Endothelial cell (in vitro differentiated cells): ENCODE data around the gene TWF2. TPM values are rescaled to one million over a fixed set of nuclear protein-coding genes. Genes with fewer than 3 reads are reported as not detected.

Experiments used
- DNase-seq: peaks from one replicate; pipeline ENCODE4 v3.0.0; 2021; ENCODE audit warnings: low spot score
- H3K27ac Mint-ChIP-seq: one replicate; pipeline ENCODE4 v1.8.0; 2021; ENCODE audit warnings: mixed read lengths, inconsistent platforms; ENCODE audit not compliant: unreplicated experiment
- H3K27me3 Mint-ChIP-seq: one replicate; pipeline ENCODE4 v1.8.0; 2021; ENCODE audit warnings: mild to moderate bottlenecking, moderate library complexity, mixed read lengths, inconsistent platforms; ENCODE audit not compliant: unreplicated experiment
- H3K36me3 Mint-ChIP-seq: one replicate; pipeline ENCODE4 v1.8.0; 2021; ENCODE audit warnings: mild to moderate bottlenecking, low read depth, mixed read lengths, inconsistent platforms; ENCODE audit not compliant: unreplicated experiment
- H3K4me1 Mint-ChIP-seq: one replicate; pipeline ENCODE4 v1.8.0; 2021; ENCODE audit warnings: mild to moderate bottlenecking, mixed read lengths, inconsistent platforms; ENCODE audit not compliant: unreplicated experiment
- H3K4me3 Mint-ChIP-seq: one replicate; pipeline ENCODE4 v1.8.0; 2021; ENCODE audit warnings: mild to moderate bottlenecking, mixed read lengths, inconsistent platforms; ENCODE audit not compliant: unreplicated experiment
- H3K9me3 Mint-ChIP-seq: one replicate; pipeline ENCODE4 v1.8.0; 2021; ENCODE audit warnings: mixed read lengths, inconsistent platforms; ENCODE audit not compliant: unreplicated experiment
- total RNA-seq: library from RNA; stranded (reverse); fragmentation: NEBNext Ultra II Directional; extraction: Animal tissue kit (Norgen Biotek cat#: 25700); gene quantifications from one replicate; pipeline ENCODE4 v1.2.1, GENCODE V29; 2021; ENCODE audit not compliant: unreplicated experiment
- TF ChIP-seq, protein P1 (sequence below): fragments of 200-600 bp; sonication (generic); IDR thresholded peaks from one replicate; pipeline ENCODE4 v1.5.0; 2021; ENCODE audit warnings: antibody characterized with exemption; ENCODE audit not compliant: unreplicated experiment

Gene TWF2
- total RNA-seq, 1 donor from 2014 or later: 85.3 TPM

GRCh38 chr3:52246264-52246620 is 7.3 kb upstream of the TWF2 start:
- Mint-ChIP-seq H3K36me3 (peaks cover 21% of the 10 kb centered on the region), H3K9me3 (no peaks in the 10 kb centered on the region), H3K27ac (no peak overlapping the region), H3K27me3 (peaks cover 13% of the 10 kb centered on the region), H3K4me3 (peak overlapping the region; percentile 67), H3K4me1 (peaks cover 18% of the 10 kb centered on the region)
- DNase-seq: no peak
- TF ChIP-seq, protein P1, sequence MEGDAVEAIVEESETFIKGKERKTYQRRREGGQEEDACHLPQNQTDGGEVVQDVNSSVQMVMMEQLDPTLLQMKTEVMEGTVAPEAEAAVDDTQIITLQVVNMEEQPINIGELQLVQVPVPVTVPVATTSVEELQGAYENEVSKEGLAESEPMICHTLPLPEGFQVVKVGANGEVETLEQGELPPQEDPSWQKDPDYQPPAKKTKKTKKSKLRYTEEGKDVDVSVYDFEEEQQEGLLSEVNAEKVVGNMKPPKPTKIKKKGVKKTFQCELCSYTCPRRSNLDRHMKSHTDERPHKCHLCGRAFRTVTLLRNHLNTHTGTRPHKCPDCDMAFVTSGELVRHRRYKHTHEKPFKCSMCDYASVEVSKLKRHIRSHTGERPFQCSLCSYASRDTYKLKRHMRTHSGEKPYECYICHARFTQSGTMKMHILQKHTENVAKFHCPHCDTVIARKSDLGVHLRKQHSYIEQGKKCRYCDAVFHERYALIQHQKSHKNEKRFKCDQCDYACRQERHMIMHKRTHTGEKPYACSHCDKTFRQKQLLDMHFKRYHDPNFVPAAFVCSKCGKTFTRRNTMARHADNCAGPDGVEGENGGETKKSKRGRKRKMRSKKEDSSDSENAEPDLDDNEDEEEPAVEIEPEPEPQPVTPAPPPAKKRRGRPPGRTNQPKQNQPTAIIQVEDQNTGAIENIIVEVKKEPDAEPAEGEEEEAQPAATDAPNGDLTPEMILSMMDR: no peak

DNA sequence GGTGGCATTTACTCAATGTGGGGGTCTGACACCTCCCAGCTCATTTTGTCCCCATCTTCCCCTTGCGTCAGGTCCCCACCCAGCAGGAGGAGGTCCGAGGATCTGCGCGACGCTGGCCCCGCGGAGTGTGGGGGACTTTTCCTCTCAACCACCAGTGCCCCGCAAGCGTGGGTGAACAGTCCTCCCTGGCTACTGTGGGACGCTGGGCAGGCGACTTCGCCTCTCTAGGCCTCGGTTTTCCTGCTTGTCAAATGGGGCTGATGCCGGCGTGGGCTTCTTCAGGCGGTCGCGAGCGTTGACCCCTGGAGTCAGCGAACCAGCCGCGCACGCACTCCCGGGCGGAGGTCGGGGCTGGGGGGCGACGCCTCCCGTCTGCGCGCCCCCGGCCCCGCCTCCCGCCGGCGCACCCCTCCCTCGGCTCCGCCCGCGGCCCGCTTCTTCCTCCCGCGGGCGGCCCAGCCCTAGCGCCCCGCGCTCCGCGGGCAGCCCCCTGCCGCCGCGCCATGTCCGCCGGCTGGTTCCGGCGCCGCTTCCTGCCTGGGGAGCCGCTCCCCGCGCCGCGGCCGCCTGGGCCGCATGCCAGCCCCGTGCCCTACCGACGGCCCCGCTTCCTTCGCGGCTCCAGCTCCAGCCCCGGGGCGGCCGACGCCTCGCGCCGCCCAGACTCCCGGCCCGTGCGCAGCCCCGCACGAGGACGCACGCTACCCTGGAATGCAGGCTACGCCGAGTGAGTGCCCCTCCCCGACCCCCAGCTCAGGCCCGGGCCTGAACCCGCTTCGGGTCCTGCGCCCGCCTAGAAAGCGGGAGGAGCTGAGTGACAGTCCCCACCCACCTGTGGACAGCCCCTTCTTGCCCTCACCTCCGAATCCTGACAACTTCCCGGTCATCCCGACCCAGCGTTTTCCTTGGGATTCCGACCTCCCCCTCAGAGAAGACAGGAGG is 6.6 kb upstream of the TWF2 start, which contains the start of gene PPM1M:
TSS of gene PPM1M (plus strand) at position 438 of the 942 bp plus-strand sequence. CDS start at position 504, 66 bp downstream.
- peak; percentile 65 for DNase-seq
- Mint-ChIP-seq H3K27ac (no peak within 1 kb of the TSS), H3K4me1 (peaks cover 22% of the 10 kb centered on the region)

DNA sequence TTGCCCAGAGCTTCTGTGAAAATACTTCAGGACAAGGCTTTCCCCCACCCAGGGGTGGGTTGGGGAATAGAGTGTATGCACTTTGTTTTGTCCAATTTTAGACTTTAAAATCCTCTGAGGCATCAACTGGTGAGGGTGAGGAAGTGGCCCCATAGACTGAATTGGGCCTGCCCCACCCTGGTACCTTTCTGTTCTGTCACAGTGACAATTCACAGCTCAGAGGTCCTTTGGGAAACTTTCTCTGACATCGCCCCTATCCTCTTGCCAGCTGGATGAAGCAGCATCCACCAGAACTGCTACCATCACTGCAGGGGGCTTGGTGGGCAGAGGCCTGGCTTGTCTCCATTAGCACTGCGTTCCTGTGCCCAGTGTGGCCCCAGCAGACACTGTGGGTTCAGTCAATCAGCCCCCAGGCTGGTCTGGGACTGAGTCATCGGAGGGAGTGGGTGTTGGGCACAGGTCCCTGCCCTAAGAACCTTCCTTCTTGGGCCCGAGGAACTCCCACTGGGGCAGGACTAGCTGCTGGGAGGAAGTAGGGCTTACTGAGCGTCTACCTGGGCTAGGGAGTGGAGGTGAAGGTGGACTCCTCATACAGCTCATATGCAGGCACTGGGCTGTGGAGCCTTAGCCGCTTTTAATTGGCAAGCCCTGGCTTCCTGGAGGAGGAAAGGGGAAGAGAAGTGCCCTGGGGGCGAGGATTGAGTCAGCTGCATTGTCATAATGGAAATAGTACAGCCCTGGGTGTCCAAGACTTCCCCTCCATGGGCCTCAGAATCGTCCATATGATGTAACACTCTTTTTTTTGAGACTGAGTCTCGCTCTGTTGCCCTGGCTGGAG is 5.1 kb upstream of the TWF2 start:
- H3K27me3 Mint-ChIP-seq: peaks cover 15% of the 10 kb centered on the region
- H3K4me1 Mint-ChIP-seq: peaks cover 25% of the 10 kb centered on the region
- no peak overlapping the region for H3K4me3 Mint-ChIP-seq
- H3K36me3 Mint-ChIP-seq: peaks cover 13% of the 10 kb centered on the region
- H3K27ac Mint-ChIP-seq: no peak overlapping the region
- TF ChIP-seq, protein P1: no peak
- no peak for DNase-seq
- no peaks in the 10 kb centered on the region for H3K9me3 Mint-ChIP-seq

More for the DNA sequence above, 6.6 kb upstream of the TWF2 start, which contains the start of gene PPM1M:
- peaks cover 23% of the 10 kb centered on the region for H3K36me3 Mint-ChIP-seq
- H3K9me3 Mint-ChIP-seq: no peaks in the 10 kb centered on the region
- TF ChIP-seq, protein P1: no peak
- peaks cover 13% of the 10 kb centered on the region for H3K27me3 Mint-ChIP-seq
- H3K4me3 Mint-ChIP-seq: peak within 1 kb of the TSS; percentile 73

DNA sequence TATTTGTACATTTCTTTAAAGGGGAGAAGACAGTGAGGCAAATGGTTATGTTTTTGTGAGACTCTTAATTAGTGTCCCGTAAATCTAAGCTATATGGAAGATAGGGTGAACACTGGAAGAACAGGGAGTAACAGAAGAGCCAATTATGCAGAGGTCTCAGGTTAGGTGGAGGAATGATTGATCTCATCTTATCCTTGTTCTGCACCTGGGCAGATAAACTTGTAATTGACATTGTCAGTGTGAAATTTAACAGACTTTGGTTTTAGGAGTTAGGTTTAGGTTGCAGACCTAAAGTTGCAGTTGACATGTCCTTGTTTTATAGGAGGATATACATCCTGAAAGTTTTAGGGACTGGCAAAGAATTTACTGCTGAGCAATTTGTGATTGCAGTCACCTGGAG is 3.1 kb upstream of the TWF2 start:
- DNase-seq: no peak
- H3K4me1 Mint-ChIP-seq: peaks cover 26% of the 10 kb centered on the region
- H3K36me3 Mint-ChIP-seq: peaks cover 4% of the 10 kb centered on the region
- no peak overlapping the region for H3K4me3 Mint-ChIP-seq
- H3K27me3 Mint-ChIP-seq: peaks cover 10% of the 10 kb centered on the region
- no peak overlapping the region for H3K27ac Mint-ChIP-seq
- TF ChIP-seq, protein P1: no peak
- H3K9me3 Mint-ChIP-seq: no peaks in the 10 kb centered on the region
